Endothelial cell of umbilical vein (primary cell): ENCODE measurements around the gene SFTPB. TPM values are rescaled to one million over a fixed set of nuclear protein-coding genes. Genes with fewer than 3 reads are reported as not detected.

ENCODE experiments used
- BruUV-seq: library from RNA; stranded (reverse); fragments of 400-500 nt; replicated peaks from 2 replicates; lab custom pipeline; 2021; lab: Mats Ljungman, UMichigan
- CTCF ChIA-PET: fragments of 300-600, 350-600 bp; sonication (Branson Sonifier 250); formaldehyde crosslinking; loops from one replicate; lab custom pipeline; 2021; ENCODE audit warnings: antibody characterized with exemption, inconsistent platforms; lab: Charles Lee
- POLR2A ChIA-PET: fragments of 300-600, 350-600 bp; sonication (Branson Sonifier 250); formaldehyde crosslinking; loops from one replicate; lab custom pipeline; 2021; ENCODE audit warnings: antibody characterized with exemption, inconsistent platforms; lab: Charles Lee
- DNase-seq: peaks from one replicate; pipeline ENCODE4 v3.0.0-alpha.2; 2011; ENCODE audit warnings: low read depth, low spot score
- FAIRE-seq: peaks from 2 replicates; lab custom pipeline; 2011; peaks lifted over from hg19 to GRCh38; lab: Jason Lieb, UNC
- H2AFZ ChIP-seq: 2 replicates; pipeline ENCODE4 v1.6.0; 2012; ENCODE audit warnings: low read depth, low read length, control low read depth, inconsistent platforms
- H3K27ac ChIP-seq: 2 replicates; pipeline ENCODE4 v1.5.1; 2011; ENCODE audit warnings: low read depth, mild to moderate bottlenecking, control low read depth, low read length, moderate library complexity; ENCODE audit not compliant: insufficient read depth
- H3K27me3 ChIP-seq, 2 experiments: 2 replicates each; pipeline versions ENCODE4 v1.6.0 to v1.6.1; 2011; ENCODE audit warnings: low read length in 2 of 2, mixed read lengths in 1 of 2; ENCODE audit not compliant: control insufficient read depth in 2 of 2, insufficient read depth in 2 of 2
- H3K36me3 ChIP-seq, 2 experiments: 2 replicates in 1 of 2; 3 replicates in 1 of 2; pipeline ENCODE4 v1.5.1; 2011; ENCODE audit warnings: low read length in 2 of 2, mild to moderate bottlenecking in 1 of 2, moderate library complexity in 1 of 2; ENCODE audit not compliant: control insufficient read depth in 2 of 2, insufficient read depth in 2 of 2; ENCODE audit errors: extremely low read depth in 1 of 2
- H3K4me1 ChIP-seq: 3 replicates; pipeline ENCODE4 v1.5.1; 2011; ENCODE audit warnings: mild to moderate bottlenecking, low read length; ENCODE audit not compliant: control insufficient read depth, insufficient read depth; ENCODE audit errors: extremely low read depth
- H3K4me2 ChIP-seq: 2 replicates; pipeline ENCODE4 v1.6.1; 2011; ENCODE audit warnings: low read length, control low read depth, mixed read lengths; ENCODE audit not compliant: insufficient read depth
- H3K4me3 ChIP-seq, 3 experiments: fragments of 200-600 bp in 1 of 3; sonication (generic), shearing (Covaris generic) in 1 of 3; replicated peaks in 1 of 3; 2 replicates each; pipeline ENCODE4 v1.5.1; 2011 to 2016; ENCODE audit warnings: control low read depth in 3 of 3, low read length in 3 of 3, mild to moderate bottlenecking in 2 of 3, inconsistent platforms in 1 of 3, low read depth in 1 of 3, moderate library complexity in 1 of 3; ENCODE audit not compliant: insufficient read depth in 1 of 3
- H3K79me2 ChIP-seq: 2 replicates; pipeline ENCODE4 v1.6.0; 2012; ENCODE audit warnings: low read length, inconsistent platforms; ENCODE audit not compliant: control insufficient read depth, insufficient read depth
- H3K9ac ChIP-seq: replicated peaks from 2 replicates; pipeline ENCODE3; 2011; ENCODE audit warnings: low read length, control low read depth; ENCODE audit not compliant: insufficient read depth; ENCODE audit errors: extremely low read depth
- H3K9me1 ChIP-seq: replicated peaks from 3 replicates; pipeline ENCODE4 v1.6.0; 2011; ENCODE audit warnings: mild to moderate bottlenecking, low read length; ENCODE audit not compliant: control insufficient read depth, insufficient read depth; ENCODE audit errors: extremely low read depth
- H3K9me3 ChIP-seq: replicated peaks from 2 replicates; pipeline ENCODE4 v1.5.1; 2012; ENCODE audit warnings: low read length, inconsistent platforms; ENCODE audit not compliant: control insufficient read depth, insufficient read depth
- H4K20me1 ChIP-seq: replicated peaks from 2 replicates; pipeline ENCODE3; 2011; ENCODE audit warnings: mild to moderate bottlenecking, low read length; ENCODE audit not compliant: control insufficient read depth, insufficient read depth; ENCODE audit errors: extremely low read depth
- JUN ChIP-seq: IDR thresholded peaks from 2 replicates; pipeline ENCODE4 v1.6.1; 2011; ENCODE audit warnings: borderline replicate concordance, low read depth; ENCODE audit not compliant: insufficient read length, insufficient read depth
- MYC ChIP-seq: IDR thresholded peaks from one replicate; pipeline ENCODE4 v1.6.1; 2011; ENCODE audit warnings: mild to moderate bottlenecking, low read depth, low read length
- POLR2A ChIP-seq: IDR thresholded peaks from 2 replicates; pipeline ENCODE4 v1.6.1; 2012; ENCODE audit warnings: low read depth, mild to moderate bottlenecking, control low read depth, low read length
- POLR2AphosphoS5 ChIP-seq: IDR thresholded peaks from 2 replicates; pipeline ENCODE4 v1.6.1; 2012; ENCODE audit warnings: low read depth, mild to moderate bottlenecking, control low read depth, low read length, moderate library complexity; ENCODE audit not compliant: insufficient read depth
- dilution Hi-C: fragments of 300-500 bp; cut with MboI; formaldehyde crosslinking; loops from one replicate; pipeline ENCODE4 v1.15.0; 2019; ENCODE audit warnings: low sequenced_read_pairs; ENCODE audit not compliant: extremely low pct_ligation_motif_present
- intact Hi-C: fragments of 100-400 bp; cut with micrococcal nuclease; formaldehyde crosslinking; loops from one replicate; pipeline ENCODE4 v1.10.0; 2022
- polyA plus RNA-seq, 4 experiments: library from polyadenylated mRNA; depleted of rRNA in 3 of 4; stranded (reverse) in 3 of 4; unstranded in 1 of 4; fragments of >200 nt; gene quantifications; 2 replicates each; pipeline versions ENCODE4 v1.2.1 to v1.2.3, GENCODE V29; 2011 to 2012; ENCODE audit warnings: missing spikeins in 1 of 4
- total RNA-seq: library from RNA; stranded (reverse); gene quantifications from 2 replicates; pipeline ENCODE4 v1.2.3, GENCODE V29; 2021

Gene SFTPB
- total and polyA plus RNA-seq, 2 donors (not counting 3 experiments of a cell fraction or from before 2014, with no cell fraction given): not detected

GRCh38 chr2:85710687-85711577 is 42.9 kb upstream of the SFTPB start:
- Histone ChIP-seq H3K79me2 (no peaks in the 10 kb centered on the region), H3K9me3 (no peaks in the 10 kb centered on the region), H3K9me1 (no peaks in the 10 kb centered on the region), H3K36me3 (no peaks in the 10 kb centered on the region), H3K4me1 (peaks cover 9% of the 10 kb centered on the region), H3K27me3 (no peaks in the 10 kb centered on the region), H3K27ac (no peak overlapping the region), H3K4me3 (no peak overlapping the region), H4K20me1 (no peaks in the 10 kb centered on the region), H2AFZ (peak overlapping the region; percentile 64), H3K4me2 (no peak overlapping the region), H3K9ac (no peak overlapping the region)
- dilution Hi-C loops: loop anchor here (25.0 kb wide), 1 partner anchor 101 kb away; no protein-coding TSS in a partner anchor
- intact Hi-C loops: no loop called here
- DNase-seq (peak; percentile 66), FAIRE-seq (peak; percentile 56)
- TF ChIP-seq JUN: peak; percentile 8
- no peak for TF ChIP-seq POLR2A
- TF ChIP-seq POLR2AphosphoS5: peak; percentile 21
- ChIA-PET POLR2A (no interaction called here), CTCF (interaction anchor here (0.7 to 8.8 kb wide), 8 partner anchors 12 to 319 kb away, joined by 3 to 103 read pairs (median 6); no protein-coding TSS in a partner anchor)
- no TSS peak for BruUV-seq

GRCh38 chr2:85709401-85709811 is 41.4 kb upstream of the SFTPB start:
- DNase-seq (peak; percentile 9), FAIRE-seq (no peak)
- Histone ChIP-seq H3K79me2 (no peaks in the 10 kb centered on the region), H3K4me2 (no peak overlapping the region), H3K27ac (no peak overlapping the region), H3K27me3 (no peaks in the 10 kb centered on the region), H4K20me1 (no peaks in the 10 kb centered on the region), H3K4me3 (no peak overlapping the region), H3K9me3 (no peaks in the 10 kb centered on the region), H3K4me1 (peaks cover 14% of the 10 kb centered on the region), H3K9me1 (no peaks in the 10 kb centered on the region), H2AFZ (no peak overlapping the region), H3K36me3 (no peaks in the 10 kb centered on the region), H3K9ac (no peak overlapping the region)
- dilution Hi-C loops: loop anchor here (25.0 kb wide), 1 partner anchor 103 kb away; no protein-coding TSS in a partner anchor
- POLR2A ChIA-PET: no interaction called here
- CTCF ChIA-PET: interaction anchor here (0.6 to 8.8 kb wide), 12 partner anchors 10 to 283 kb away, joined by 3 to 137 read pairs (median 8); partner anchors contain the start of gene GNLY
- TF ChIP-seq MYC (no peak), POLR2A (no peak)
- intact Hi-C loops: no loop called here
- BruUV-seq: no TSS peak
